Measurements from ENCODE around the gene RPS6KA5.
"Not testable (repeated sequence)": the region's sequence is repeated elsewhere in the genome, so short reads cannot be mapped to it uniquely, and the experiment has no call there.

Gene RPS6KA5

GRCh38 chr14:91067186-91067585, 6.7 kb upstream of the RPS6KA5 start:
- DNase-seq (ENCODE audit: low read depth in 2 of 2, low spot score in 1 of 2): no peak

DNA sequence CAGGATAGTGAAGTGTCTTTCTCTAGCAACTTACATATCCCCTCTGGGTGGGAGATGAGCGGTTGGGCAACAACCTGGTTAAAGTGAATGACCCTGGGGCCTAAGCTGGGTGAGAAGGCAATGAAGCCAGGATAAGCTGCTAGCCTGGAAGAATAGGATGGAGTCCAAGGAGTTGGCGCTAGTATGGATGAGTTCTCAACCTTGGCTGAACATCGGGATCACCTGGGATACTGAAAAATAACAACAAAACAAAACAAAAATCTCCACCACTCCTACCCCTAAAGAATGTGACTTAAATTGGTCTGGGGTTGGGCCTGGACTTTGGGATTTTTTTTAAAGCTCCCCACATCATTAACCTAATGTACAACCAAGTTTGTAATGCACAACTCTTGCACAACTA, 4.8 kb upstream of the RPS6KA5 start:
- no peak for DNase-seq (ENCODE audit: low read depth in 2 of 2, low spot score in 1 of 2)

DNA sequence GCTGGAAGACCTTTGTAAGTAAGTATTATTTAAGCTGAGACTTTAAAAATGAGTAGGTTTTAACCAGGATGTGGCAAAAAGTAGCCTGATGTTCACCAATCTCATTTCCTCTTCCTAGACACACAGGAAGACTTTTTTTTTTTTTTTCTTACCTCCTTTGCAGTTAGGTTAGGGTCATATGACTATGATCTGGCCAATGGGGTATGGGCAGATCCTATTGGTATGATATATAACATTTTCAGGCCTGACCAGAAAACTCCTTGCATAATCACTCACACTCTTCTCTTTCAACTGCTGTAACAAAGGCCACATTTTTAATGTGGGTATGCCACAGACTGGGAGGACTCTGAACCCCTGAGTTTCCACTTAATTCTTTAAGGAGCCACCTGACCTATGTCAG, 2.7 kb upstream of the RPS6KA5 start:
- DNase-seq (ENCODE audit: low read depth in 2 of 2, low spot score in 1 of 2): no peak

GRCh38 chr14:91062600-91062999, 2.2 kb upstream of the RPS6KA5 start:
- DNase-seq (ENCODE audit: low read depth in 2 of 2, low spot score in 1 of 2): no peak

DNA sequence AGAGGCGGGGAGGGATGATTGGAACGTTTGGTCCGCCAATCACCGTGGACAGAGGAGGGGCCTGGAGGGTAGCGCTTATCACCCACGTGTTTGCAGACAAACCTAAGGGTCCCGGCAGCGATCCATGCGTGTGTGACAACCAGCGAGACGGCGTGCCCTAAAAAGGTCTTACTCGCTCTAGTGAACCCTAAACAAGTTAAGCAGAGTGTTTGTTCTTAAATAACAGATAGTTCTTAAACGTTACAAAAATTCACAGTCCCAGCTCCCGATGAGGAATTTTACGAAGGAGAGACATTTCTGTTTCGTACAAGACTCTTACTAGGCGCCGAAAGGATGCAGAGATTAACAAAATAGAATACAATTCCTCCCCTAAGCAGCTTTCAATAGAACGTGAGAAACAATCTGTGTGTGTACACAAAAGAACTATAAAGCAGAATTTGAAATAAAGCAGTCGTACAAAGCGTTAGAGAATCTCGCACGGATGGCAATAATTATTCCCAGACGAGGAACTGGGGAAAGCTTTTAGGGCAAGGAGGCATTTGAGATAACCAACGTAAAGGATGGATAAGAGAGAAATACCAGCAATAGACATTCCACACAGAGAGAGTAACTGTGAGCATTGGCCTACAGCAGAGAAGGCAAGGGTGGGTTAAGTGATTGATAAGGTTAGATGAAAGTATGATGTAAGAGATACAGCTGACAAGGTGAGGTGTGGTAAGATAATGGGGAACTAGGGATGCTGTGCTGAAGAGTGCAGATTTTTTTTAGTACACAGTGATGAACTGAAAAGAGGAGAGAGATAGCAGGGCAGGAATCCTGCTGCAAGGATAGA, 831 bp upstream of the RPS6KA5 start:
- no peak for DNase-seq (ENCODE audit: low read depth in 2 of 2, low spot score in 1 of 2)

DNA sequence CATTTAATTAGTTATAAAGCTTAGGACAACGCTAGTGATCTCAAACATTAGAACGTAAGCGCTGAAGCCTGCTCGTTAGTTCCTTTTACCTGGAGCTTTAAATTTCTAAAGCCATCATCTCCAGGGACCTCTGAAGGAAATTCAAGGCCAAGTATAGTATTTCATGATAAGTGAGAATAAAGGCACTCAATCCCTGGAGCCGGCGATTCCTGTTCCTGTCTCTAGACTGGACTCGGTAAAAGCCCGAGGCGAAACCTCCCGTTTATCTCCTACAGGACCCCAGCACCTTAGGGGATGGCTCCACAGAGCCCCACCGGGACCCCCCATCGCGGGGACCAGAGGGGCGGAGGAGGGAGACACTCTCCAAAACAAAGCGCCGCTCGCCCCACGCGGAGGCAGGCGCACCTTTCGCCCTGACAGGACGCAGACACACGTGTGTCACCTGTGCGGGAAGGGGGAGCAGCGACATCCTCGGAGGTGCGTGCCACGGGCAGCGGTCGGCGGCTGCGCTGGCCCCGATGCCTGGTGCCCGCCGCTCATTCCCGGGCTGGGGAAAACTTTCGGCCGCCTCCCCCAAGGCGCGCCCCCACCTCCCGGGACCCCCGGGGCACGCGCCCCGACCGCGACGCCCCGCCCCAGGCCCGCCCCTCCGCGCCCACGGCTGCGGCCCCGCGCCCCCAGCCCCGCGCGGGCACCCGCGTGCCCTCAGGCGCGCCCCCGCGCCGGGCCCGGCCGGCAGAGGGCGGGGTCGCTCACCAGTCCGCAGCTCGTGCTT, 678 bp downstream of the RPS6KA5 start:
- DNase-seq (ENCODE audit: low read depth in 2 of 2, low spot score in 1 of 2): peak in 1 of 2 donors; percentile 18

GRCh38 chr14:91058042-91058581, 2.3 kb downstream of the RPS6KA5 start:
- DNase-seq (ENCODE audit: low read depth in 2 of 2, low spot score in 1 of 2): no peak

GRCh38 chr14:91056361-91056760, 4.1 kb downstream of the RPS6KA5 start:
- DNase-seq (ENCODE audit: low read depth in 2 of 2, low spot score in 1 of 2): no peak

DNA sequence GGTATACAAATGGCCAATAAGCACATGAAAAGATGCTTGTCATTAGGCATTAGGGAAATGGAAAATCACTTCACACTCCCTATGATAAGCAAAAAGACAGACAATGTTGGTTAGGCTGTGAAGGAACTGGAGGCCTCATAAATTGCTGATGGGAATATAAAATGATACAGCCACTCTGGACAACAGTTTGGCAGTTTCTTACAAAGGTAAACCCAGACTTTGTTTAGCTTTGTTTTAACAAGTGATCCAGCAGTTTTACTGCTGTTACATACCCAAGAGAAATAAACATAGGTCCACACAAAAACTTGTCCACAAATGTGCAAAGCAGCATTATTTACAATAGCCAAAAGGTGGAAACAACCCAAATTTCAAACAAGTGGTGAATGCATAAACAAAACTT, 5.4 kb downstream of the RPS6KA5 start:
- no peak for DNase-seq (ENCODE audit: low read depth in 2 of 2, low spot score in 1 of 2)

GRCh38 chr14:91048676-91049075, 11.8 kb downstream of the RPS6KA5 start:
- DNase-seq (ENCODE audit: low read depth in 2 of 2, low spot score in 1 of 2): no peak

GRCh38 chr14:91048265-91048664, 12.2 kb downstream of the RPS6KA5 start:
- DNase-seq (ENCODE audit: low read depth in 2 of 2, low spot score in 1 of 2): no peak

DNA sequence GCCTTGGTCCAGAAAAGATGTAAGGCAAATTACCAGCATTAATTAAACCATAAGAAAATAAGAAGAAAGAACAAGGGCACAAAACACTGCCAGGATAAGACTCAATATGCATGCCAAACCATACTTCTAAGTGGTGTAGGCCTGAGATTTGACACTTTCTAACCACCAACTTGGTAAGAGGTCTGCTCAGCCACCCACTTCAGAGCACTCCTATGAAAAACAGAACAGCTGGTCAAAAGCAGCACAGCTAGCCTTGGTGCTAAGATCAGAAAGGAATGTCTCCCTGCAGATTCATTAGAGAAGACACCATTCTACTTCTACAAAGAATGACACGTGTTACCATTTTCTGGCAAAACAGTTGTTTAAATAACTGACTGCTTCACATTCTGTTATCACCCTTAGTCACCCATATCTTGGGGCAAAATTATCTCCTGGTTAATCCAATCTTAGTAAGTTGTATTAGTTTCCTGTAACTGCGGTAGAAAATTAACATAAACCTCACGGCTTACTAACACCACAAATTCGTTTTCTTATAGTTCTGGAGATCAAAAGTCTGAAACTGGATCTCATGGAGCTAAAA, 13.2 kb downstream of the RPS6KA5 start:
- no peak for DNase-seq (ENCODE audit: low read depth in 2 of 2, low spot score in 1 of 2)

DNA sequence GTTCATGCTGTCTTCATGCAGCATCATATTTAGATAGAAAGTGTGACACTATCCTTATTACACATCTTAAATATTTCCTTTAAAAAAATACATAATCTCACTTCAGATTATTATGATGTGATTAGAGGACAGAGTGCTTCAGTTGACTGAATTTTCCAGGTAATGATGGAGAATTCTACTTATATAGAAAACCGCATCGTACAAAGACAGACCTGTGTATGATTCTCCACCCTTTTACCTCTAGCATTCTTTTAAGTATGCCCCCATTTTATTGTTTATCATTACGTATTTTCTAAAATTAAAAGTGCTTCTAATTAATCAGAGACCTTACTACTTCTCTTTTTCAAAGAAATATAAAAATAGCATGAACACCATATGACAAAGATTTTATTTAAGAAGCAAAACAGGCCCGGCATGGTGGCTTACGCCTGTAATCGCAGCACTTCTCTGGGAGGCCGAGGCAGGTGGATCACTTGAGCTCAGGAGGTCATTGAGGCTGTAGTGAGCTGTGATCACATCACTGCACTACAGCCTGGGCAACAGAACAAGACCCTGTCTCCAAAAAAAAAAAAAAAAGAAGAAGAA, 13.9 kb downstream of the RPS6KA5 start:
- no peak for DNase-seq (ENCODE audit: low read depth in 2 of 2, low spot score in 1 of 2)

GRCh38 chr14:91041450-91041849, 19.0 kb downstream of the RPS6KA5 start:
- DNase-seq (ENCODE audit: low read depth in 2 of 2, low spot score in 1 of 2): no peak

DNA sequence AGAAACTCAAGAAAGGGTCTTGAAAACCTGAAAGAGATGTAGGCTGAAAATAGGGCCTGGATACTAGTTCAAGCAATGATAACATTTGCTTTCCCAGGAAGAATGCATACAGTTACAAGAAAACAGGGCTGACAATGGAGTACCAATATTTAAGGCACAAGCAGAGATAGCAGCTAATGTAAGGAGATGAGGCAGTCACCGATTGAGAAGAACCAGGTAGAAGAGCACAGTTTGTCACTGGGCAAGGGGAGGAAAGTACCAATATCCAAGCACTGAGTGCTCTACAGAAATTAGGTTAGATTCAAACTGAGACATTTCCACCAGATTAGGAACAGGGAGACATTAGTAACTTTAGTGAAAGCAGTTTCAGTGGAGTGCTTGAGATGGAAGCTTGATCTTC, 19.9 kb downstream of the RPS6KA5 start:
- DNase-seq (ENCODE audit: low read depth in 2 of 2, low spot score in 1 of 2): no peak

DNA sequence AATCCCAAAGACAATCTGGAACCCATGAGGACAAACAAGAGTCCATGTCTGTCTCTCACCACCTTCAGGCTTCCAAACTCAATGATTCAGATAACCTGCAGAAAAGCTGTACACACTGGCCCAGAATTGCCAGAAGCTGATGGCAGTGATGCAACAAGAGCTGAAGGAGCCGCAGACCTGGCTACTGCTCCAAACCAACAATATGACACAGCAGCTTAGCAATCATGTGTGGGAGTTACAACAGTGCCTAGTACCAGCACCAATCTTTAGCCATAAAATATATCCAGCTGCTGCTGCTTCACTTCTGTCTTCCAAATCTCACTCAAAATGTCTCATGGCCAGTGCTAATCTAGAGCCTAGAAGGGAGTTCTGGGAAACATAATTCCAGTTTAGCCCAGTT, 22.0 kb downstream of the RPS6KA5 start:
- DNase-seq (ENCODE audit: low read depth in 2 of 2, low spot score in 1 of 2): no peak

DNA sequence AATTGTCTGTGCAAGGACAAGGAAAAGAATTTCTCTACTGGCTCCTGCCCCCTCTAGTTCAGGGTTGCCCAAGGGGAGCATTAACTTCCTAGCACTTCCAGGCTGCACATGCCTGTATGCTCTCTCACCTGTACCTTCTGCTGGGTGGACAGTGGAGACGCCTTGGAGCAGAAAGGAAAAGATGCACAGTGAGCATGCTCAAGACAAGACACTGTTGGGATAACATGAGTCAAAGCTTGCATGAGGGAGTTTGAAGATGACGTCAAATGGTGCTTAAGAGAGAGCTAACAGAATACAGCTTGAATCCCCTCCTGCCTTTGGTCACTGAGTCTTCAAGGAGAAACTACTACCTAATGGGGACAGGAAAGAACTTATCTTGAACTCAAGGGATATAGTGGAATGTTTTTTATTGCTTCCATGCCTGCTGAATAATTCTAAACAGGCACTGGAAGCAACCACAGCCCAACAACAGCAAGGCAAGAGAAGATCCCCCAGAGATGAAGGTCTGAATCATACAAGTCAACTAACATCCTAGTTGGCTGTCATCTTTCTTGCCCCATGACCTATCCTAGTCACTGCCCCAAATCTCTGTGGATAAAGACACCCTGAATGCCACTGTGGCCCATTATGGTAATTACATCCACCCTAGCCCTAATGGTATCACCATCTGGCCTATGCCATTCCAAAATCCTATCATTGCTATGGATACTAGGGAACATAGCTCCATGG, 23.5 kb downstream of the RPS6KA5 start:
- DNase-seq (ENCODE audit: low read depth in 2 of 2, low spot score in 1 of 2): no peak

- no peak for DNase-seq (ENCODE audit: low read depth in 2 of 2, low spot score in 1 of 2)
Measured at GRCh38 chr14:91035855-91036254, 24.6 kb downstream of the RPS6KA5 start.

DNA sequence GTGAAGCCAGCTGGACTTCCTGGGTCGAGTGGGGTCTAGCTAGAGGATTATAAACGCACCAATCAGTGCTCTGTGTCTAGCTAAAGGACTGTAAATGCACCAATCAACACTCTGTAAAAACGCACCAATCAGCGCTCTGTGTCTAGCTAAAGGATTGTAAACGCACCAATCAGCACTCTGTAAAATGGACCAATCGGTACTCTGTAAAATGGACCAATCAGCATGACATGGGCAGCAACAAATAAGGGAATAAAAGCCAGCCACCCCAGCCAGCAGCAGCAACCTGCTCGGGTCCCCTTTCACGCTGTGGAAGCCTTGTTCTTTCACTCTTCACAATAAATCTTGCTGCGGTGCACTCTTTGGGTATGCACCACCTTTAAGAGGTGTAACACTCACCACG, 26.1 kb downstream of the RPS6KA5 start:
- not testable (repeated sequence) for DNase-seq (ENCODE audit: low read depth in 2 of 2, low spot score in 1 of 2)

GRCh38 chr14:91032248-91032647, 28.2 kb downstream of the RPS6KA5 start:
- no peak for DNase-seq (ENCODE audit: low read depth in 2 of 2, low spot score in 1 of 2)

DNA sequence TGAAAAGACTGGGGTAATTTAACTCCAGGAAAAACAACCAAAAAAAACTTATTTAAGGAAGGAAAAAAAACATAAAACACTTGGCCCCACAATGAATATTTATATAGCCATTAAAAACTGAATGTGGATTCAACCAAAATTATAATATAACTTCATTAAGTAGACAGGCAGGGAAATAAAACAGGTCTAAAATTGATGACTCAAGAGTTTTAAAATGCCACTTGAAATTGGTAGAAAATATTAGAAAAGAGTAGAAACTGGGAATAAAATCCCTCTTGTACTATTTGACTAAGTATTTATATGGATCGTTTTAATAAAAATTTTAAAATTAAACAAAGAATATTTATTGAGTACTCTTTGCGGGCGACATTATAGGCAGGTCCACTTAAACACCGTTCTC, 28.8 kb downstream of the RPS6KA5 start:
- no peak for DNase-seq (ENCODE audit: low read depth in 2 of 2, low spot score in 1 of 2)
